Effector memory CD4-positive, alpha-beta T cell (primary cell): ENCODE measurements around the gene ACSM6.

Source experiments
- DNase-seq, 3 donors: peaks; one replicate each; pipeline ENCODE4 v3.0.0-alpha.2; 2020
- H3K27ac ChIP-seq: 2 replicates; pipeline ENCODE4 v1.7.0; 2013; ENCODE audit warnings: mild to moderate bottlenecking, low read length, moderate library complexity; ENCODE audit not compliant: insufficient read depth, poor library complexity, severe bottlenecking
- H3K27me3 ChIP-seq: replicated peaks from 2 replicates; pipeline ENCODE4 v1.7.0; 2013; ENCODE audit warnings: mild to moderate bottlenecking, low read length; ENCODE audit not compliant: insufficient read depth, control insufficient read depth, poor library complexity, severe bottlenecking
- H3K36me3 ChIP-seq: 2 replicates; pipeline ENCODE4 v1.7.0; 2013; ENCODE audit warnings: mild to moderate bottlenecking, low read length, moderate library complexity; ENCODE audit not compliant: control insufficient read depth, insufficient read depth
- H3K4me1 ChIP-seq: 2 replicates; pipeline ENCODE4 v1.7.0; 2013; ENCODE audit warnings: low read length, mild to moderate bottlenecking; ENCODE audit not compliant: control insufficient read depth, insufficient read depth, poor library complexity, severe bottlenecking
- H3K4me3 ChIP-seq: 2 replicates; pipeline ENCODE4 v1.7.0; 2013; ENCODE audit warnings: low read length, low read depth, mild to moderate bottlenecking; ENCODE audit not compliant: insufficient read depth, poor library complexity, severe bottlenecking
- H3K9me3 ChIP-seq: 2 replicates; pipeline ENCODE4 v1.7.0; 2013; ENCODE audit warnings: mild to moderate bottlenecking, low read length, moderate library complexity; ENCODE audit not compliant: control insufficient read depth

Gene ACSM6

GRCh38 chr10:95253007-95253406 is 59.0 kb downstream of the ACSM6 start:
- DNase-seq = no peak
- no peaks in the 10 kb centered on the region for H3K36me3 ChIP-seq
- no peaks in the 10 kb centered on the region for H3K4me1 ChIP-seq
- H3K27me3 ChIP-seq = no peaks in the 10 kb centered on the region
- no peak overlapping the region for H3K27ac ChIP-seq
- H3K4me3 ChIP-seq = no peak overlapping the region
- no peaks in the 10 kb centered on the region for H3K9me3 ChIP-seq

DNA sequence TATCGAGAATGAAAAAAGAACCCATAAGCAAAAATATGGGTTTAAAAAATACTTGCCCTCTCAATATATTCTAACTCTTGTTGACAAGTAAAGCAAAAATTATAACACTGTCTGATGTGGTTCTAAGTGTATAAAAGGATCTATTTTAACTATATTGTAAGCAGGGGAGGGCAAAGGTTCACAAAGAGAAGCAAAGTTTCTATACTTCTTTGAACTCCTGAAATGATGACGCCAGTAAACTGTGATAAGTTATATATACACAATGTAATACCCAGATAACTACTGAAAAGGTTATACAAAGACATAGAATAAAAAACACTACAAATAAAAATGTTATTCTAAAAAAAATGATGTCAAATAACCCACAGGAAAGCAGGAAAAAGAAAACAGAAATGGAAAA is 59.6 kb downstream of the ACSM6 start:
- no peaks in the 10 kb centered on the region for H3K9me3 ChIP-seq
- no peaks in the 10 kb centered on the region for H3K4me1 ChIP-seq
- H3K27ac ChIP-seq = no peak overlapping the region
- no peak overlapping the region for H3K4me3 ChIP-seq
- no peaks in the 10 kb centered on the region for H3K27me3 ChIP-seq
- no peak for DNase-seq
- H3K36me3 ChIP-seq = no peaks in the 10 kb centered on the region

GRCh38 chr10:95254629-95255028 is 60.6 kb downstream of the ACSM6 start:
- Histone ChIP-seq H3K9me3 (no peaks in the 10 kb centered on the region), H3K27me3 (no peaks in the 10 kb centered on the region), H3K4me1 (no peaks in the 10 kb centered on the region), H3K27ac (no peak overlapping the region), H3K4me3 (no peak overlapping the region), H3K36me3 (no peaks in the 10 kb centered on the region)
- no peak for DNase-seq

GRCh38 chr10:95256268-95256667 is 62.2 kb downstream of the ACSM6 start:
- Histone ChIP-seq H3K36me3 (no peaks in the 10 kb centered on the region), H3K4me1 (no peaks in the 10 kb centered on the region), H3K4me3 (no peak overlapping the region)

GRCh38 chr10:95257849-95258248 is 63.8 kb downstream of the ACSM6 start:
- no peaks in the 10 kb centered on the region for H3K9me3 ChIP-seq
- no peaks in the 10 kb centered on the region for H3K36me3 ChIP-seq
- DNase-seq = no peak
- H3K4me1 ChIP-seq = no peaks in the 10 kb centered on the region
- no peak overlapping the region for H3K4me3 ChIP-seq
- no peaks in the 10 kb centered on the region for H3K27me3 ChIP-seq
- no peak overlapping the region for H3K27ac ChIP-seq

More at GRCh38 chr10:95256268-95256667, 62.2 kb downstream of the ACSM6 start:
- Histone ChIP-seq H3K27ac (no peak overlapping the region), H3K9me3 (no peaks in the 10 kb centered on the region), H3K27me3 (no peaks in the 10 kb centered on the region)
- DNase-seq = no peak

- no peaks in the 10 kb centered on the region for H3K36me3 ChIP-seq
- no peak overlapping the region for H3K27ac ChIP-seq
- H3K4me3 ChIP-seq = no peak overlapping the region
- no peak for DNase-seq
- no peaks in the 10 kb centered on the region for H3K4me1 ChIP-seq
- H3K9me3 ChIP-seq = no peaks in the 10 kb centered on the region
- no peaks in the 10 kb centered on the region for H3K27me3 ChIP-seq
Observed at GRCh38 chr10:95260397-95260881, 66.4 kb downstream of the ACSM6 start.

DNA sequence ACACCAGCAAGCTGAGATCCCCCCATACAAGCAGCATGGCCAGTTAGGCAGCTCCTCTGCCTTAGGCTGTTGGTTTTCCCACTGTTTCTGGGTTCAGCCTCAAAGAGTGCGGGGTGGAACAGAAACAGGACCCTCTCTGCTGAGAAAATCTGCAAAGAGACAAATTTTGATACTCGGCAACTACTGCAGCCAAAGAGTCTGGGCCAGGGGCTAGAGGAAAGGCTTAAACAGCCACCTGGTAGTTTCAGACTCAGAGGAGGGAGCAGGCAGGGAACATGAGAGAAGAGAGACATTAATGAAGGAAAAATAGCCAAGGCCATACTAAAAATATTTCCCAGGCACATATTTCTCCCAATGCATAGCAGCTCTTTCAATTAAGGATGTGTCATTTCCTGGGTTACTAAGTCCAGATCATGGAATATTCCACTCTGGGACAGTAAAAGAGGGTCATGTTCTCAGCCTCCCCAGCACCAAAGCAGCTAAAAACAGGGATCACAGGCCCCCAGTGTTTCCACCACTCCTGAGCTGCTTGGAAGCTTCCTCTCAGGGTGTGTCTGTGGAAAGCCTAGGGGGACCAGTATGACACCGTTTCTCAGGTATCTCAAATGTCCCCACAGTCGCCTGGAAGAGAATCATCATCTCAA is 67.0 kb downstream of the ACSM6 start:
- no peaks in the 10 kb centered on the region for H3K9me3 ChIP-seq
- no peaks in the 10 kb centered on the region for H3K36me3 ChIP-seq
- no peak overlapping the region for H3K4me3 ChIP-seq
- no peak overlapping the region for H3K27ac ChIP-seq
- no peaks in the 10 kb centered on the region for H3K4me1 ChIP-seq
- no peak for DNase-seq
- H3K27me3 ChIP-seq = no peaks in the 10 kb centered on the region

- Histone ChIP-seq H3K27me3 (no peaks in the 10 kb centered on the region), H3K4me3 (no peak overlapping the region), H3K9me3 (no peaks in the 10 kb centered on the region), H3K4me1 (no peaks in the 10 kb centered on the region), H3K27ac (no peak overlapping the region), H3K36me3 (no peaks in the 10 kb centered on the region)
- DNase-seq = no peak
Observed at GRCh38 chr10:95261926-95262325, 67.9 kb downstream of the ACSM6 start.

- Histone ChIP-seq H3K36me3 (no peaks in the 10 kb centered on the region), H3K9me3 (no peaks in the 10 kb centered on the region), H3K27ac (no peak overlapping the region), H3K4me3 (no peak overlapping the region), H3K4me1 (no peaks in the 10 kb centered on the region), H3K27me3 (no peaks in the 10 kb centered on the region)
- DNase-seq = no peak
Observed at GRCh38 chr10:95262763-95263518, 68.9 kb downstream of the ACSM6 start.

- Histone ChIP-seq H3K36me3 (no peaks in the 10 kb centered on the region), H3K27me3 (no peaks in the 10 kb centered on the region), H3K4me1 (no peaks in the 10 kb centered on the region), H3K4me3 (no peak overlapping the region), H3K9me3 (no peaks in the 10 kb centered on the region), H3K27ac (no peak overlapping the region)
- no peak for DNase-seq
Observed at GRCh38 chr10:95263864-95264226, 69.8 kb downstream of the ACSM6 start.
